Astrocyte of the spinal cord (primary cell): ENCODE measurements around the gene SLC16A5.

Source experiments
- DNase-seq: peaks from one replicate; pipeline ENCODE4 v3.0.0; 2011; ENCODE audit warnings: low read depth, low spot score
- H3K4me3 ChIP-seq: 2 replicates; pipeline ENCODE4 v1.5.1; 2011; ENCODE audit warnings: low read depth, mild to moderate bottlenecking, low read length, moderate library complexity
- CTCF ChIP-seq: IDR thresholded peaks from 2 replicates; pipeline ENCODE4 v1.5.1; 2012; ENCODE audit warnings: low read depth, mild to moderate bottlenecking, low read length, inconsistent platforms
- in situ Hi-C: cut with HindIII; loops from 2 replicates; pipeline ENCODE4 v1.10.0; 2017; ENCODE audit warnings: low sequenced_read_pairs

SLC16A5 gene

GRCh38 chr17:75105126-75106080 is 17.6 kb downstream of the SLC16A5 start:
- in situ Hi-C loops, result no loop called here
- peak; percentile 68 for DNase-seq
- H3K4me3 ChIP-seq, result no peak overlapping the region
- TF ChIP-seq CTCF, result peak; percentile 90

GRCh38 chr17:75108193-75108592 is 20.4 kb downstream of the SLC16A5 start:
- in situ Hi-C loops, result no loop called here
- no peak for DNase-seq
- TF ChIP-seq CTCF, result no peak
- H3K4me3 ChIP-seq, result no peak overlapping the region

- peak overlapping the region; percentile 87 for H3K4me3 ChIP-seq
- in situ Hi-C loops, result no loop called here
- DNase-seq, result no peak
- no peak for TF ChIP-seq CTCF
Measured at GRCh38 chr17:75109046-75109406, 21.3 kb downstream of the SLC16A5 start.

- peak within 1 kb of the TSS; percentile 87 for H3K4me3 ChIP-seq
- no peak for TF ChIP-seq CTCF
- peak; percentile 80 for DNase-seq
- in situ Hi-C loops, result no loop called here
Measured at GRCh38 chr17:75109407-75110233, 21.9 kb downstream of the SLC16A5 start, which contains the start of gene ARMC7. Gene ARMC7 (plus strand): TSS chr17:75109969. CDS start chr17:75110289, 320 bp downstream.

GRCh38 chr17:75110234-75110937 is 22.6 kb downstream of the SLC16A5 start:
- peak overlapping the region; percentile 87 for H3K4me3 ChIP-seq
- no peak for TF ChIP-seq CTCF
- DNase-seq, result no peak
- in situ Hi-C loops, result no loop called here

- no peak for TF ChIP-seq CTCF
- DNase-seq, result no peak
- H3K4me3 ChIP-seq, result no peak overlapping the region
- in situ Hi-C loops, result no loop called here
Measured at GRCh38 chr17:75111777-75112335, 24.1 kb downstream of the SLC16A5 start.
